ENCODE measurements around the gene CRIM1. TPM values are rescaled to one million over a fixed set of nuclear protein-coding genes. Genes with fewer than 3 reads are reported as not detected.

The CRIM1 gene
- total RNA-seq, 8 experiments from 2014 or later, result 15.1 to 61.1 (median 24.3) TPM

- ATAC-seq (replicated peaks in 6 of 8), result peak in 3 of 8 experiments; percentile 77 to 91 (median 82)
- no peaks in the 10 kb centered on the region for H3K4me1 ChIP-seq (replicated peaks in 1 of 2)
- 5 to 100% (median 76%) methylated on average over 2 to 4 of the region's 4 CpGs for WGBS, 10 experiments
- H3K4me3 ChIP-seq, result no peak overlapping the region
- H3K27ac ChIP-seq, result no peak overlapping the region
- in situ Hi-C loops (cut with MboI; ENCODE audit: low pct_unique_long_range_greater_than_20kb in 2 of 9, low sequenced_read_pairs in 9 of 9, unreplicated experiment in 9 of 9), result loop anchor here in 1 of 9 experiments (25.0 kb wide), 1 partner anchor 116 kb away; the partner anchor contains the start of gene CRIM1
Measured at GRCh38 chr2:36478332-36478738, 122.8 kb downstream of the CRIM1 start.

- WGBS, 10 experiments, result 17 to 100% (median 78%) methylated on average over 1 to 4 of the region's 4 CpGs; no CpG with 5 or more reads in 2 of the 10 experiments
- H3K4me3 ChIP-seq, result no peak overlapping the region
- no peak for ATAC-seq (replicated peaks in 6 of 8)
- no peaks in the 10 kb centered on the region for H3K4me1 ChIP-seq (replicated peaks in 1 of 2)
- no peak overlapping the region for H3K27ac ChIP-seq
- in situ Hi-C loops (cut with MboI; ENCODE audit: low pct_unique_long_range_greater_than_20kb in 2 of 9, low sequenced_read_pairs in 9 of 9, unreplicated experiment in 9 of 9), result loop anchor here in 1 of 9 experiments (25.0 kb wide), 1 partner anchor 117 kb away; the partner anchor contains the start of gene CRIM1
Measured at GRCh38 chr2:36478999-36479398, 123.4 kb downstream of the CRIM1 start.

DNA sequence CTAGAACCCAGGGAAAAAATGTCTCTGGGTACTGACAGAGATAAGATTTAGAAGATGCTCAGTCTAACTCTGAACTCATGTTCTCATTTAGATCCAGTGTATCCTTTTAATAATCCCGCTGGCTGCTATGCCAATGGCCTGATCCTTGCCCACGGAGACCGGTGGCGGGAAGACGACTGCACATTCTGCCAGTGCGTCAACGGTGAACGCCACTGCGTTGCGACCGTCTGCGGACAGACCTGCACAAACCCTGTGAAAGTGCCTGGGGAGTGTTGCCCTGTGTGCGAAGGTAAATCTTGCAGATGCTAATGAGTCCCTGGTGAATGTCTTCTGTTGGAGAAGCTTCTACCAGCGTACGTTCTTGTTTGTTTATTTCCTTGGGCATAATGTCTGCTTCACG lies 123.8 kb downstream of the CRIM1 start:
- Histone ChIP-seq H3K4me1 (replicated peaks in 1 of 2) (no peaks in the 10 kb centered on the region), H3K27ac (no peak overlapping the region), H3K4me3 (no peak overlapping the region)
- ATAC-seq (replicated peaks in 6 of 8), result no peak
- 6 to 100% (median 94%) methylated on average over 1 to 15 of the region's 16 CpGs; no CpG with 5 or more reads in 5 of the 10 experiments for WGBS, 10 experiments
- in situ Hi-C loops (cut with MboI; ENCODE audit: low pct_unique_long_range_greater_than_20kb in 2 of 9, low sequenced_read_pairs in 9 of 9, unreplicated experiment in 9 of 9), result loop anchor here in 1 of 9 experiments (25.0 kb wide), 1 partner anchor 117 kb away; the partner anchor contains the start of gene CRIM1

DNA sequence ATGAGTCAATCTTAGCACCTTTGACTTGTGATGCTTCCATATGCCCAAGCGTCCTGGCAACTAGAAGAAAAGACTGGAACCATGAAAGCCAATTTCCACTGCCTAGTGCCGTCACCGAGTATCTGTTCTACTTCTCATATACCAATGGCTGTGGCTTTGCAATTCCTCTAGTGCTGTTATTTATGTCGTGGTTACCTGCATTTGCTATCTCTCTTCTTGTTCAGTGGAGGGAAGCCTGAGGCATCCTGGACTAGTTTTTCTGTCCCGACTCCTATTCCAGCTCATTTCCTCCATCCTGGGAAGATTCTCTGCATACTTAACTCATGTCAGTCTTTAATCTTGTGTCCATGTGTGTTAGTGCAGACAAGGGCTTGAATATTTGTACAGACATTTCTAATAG lies 124.5 kb downstream of the CRIM1 start:
- WGBS, 10 experiments, result 10 to 100% (median 88%) methylated on average over 1 to 5 of the region's 5 CpGs; no CpG with 5 or more reads in 2 of the 10 experiments
- no peaks in the 10 kb centered on the region for H3K4me1 ChIP-seq (replicated peaks in 1 of 2)
- in situ Hi-C loops (cut with MboI; ENCODE audit: low pct_unique_long_range_greater_than_20kb in 2 of 9, low sequenced_read_pairs in 9 of 9, unreplicated experiment in 9 of 9), result loop anchor here in 1 of 9 experiments (25.0 kb wide), 1 partner anchor 118 kb away; the partner anchor contains the start of gene CRIM1
- H3K27ac ChIP-seq, result no peak overlapping the region
- no peak overlapping the region for H3K4me3 ChIP-seq
- peak in 1 of 8 experiments; percentile 45 for ATAC-seq (replicated peaks in 6 of 8)

- WGBS, 10 experiments, result 0 to 100% (median 85%) methylated on average over 1 to 2 of the region's 2 CpGs; no CpG with 5 or more reads in 3 of the 10 experiments
- H3K27ac ChIP-seq, result no peak overlapping the region
- no peaks in the 10 kb centered on the region for H3K4me1 ChIP-seq (replicated peaks in 1 of 2)
- in situ Hi-C loops (cut with MboI; ENCODE audit: low pct_unique_long_range_greater_than_20kb in 2 of 9, low sequenced_read_pairs in 9 of 9, unreplicated experiment in 9 of 9), result loop anchor here in 1 of 9 experiments (25.0 kb wide), 1 partner anchor 118 kb away; the partner anchor contains the start of gene CRIM1
- peak in 3 of 8 experiments; percentile 6 to 54 (median 36) for ATAC-seq (replicated peaks in 6 of 8)
- H3K4me3 ChIP-seq, result no peak overlapping the region
Measured at GRCh38 chr2:36480636-36481035, 125.1 kb downstream of the CRIM1 start.

DNA sequence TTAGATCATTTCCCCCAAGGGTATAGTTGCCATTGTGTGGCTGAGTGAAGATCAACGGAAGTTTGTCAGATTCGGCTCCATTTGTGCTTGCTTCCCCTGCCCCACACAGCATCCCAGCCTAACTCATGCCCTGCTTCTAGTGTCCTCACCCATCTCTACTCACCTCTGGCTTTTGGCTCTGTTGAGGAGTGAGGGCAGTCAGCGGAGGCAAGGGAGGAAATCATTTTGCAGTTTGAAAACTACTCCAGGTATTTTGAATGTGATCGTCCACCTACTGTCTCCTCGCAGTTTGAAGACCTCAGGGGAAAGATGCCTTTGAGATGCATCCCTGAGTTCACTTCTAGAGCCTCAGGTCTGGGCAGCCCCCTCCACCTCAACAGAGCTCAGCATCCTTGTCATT lies 126.1 kb downstream of the CRIM1 start:
- in situ Hi-C loops (cut with MboI; ENCODE audit: low pct_unique_long_range_greater_than_20kb in 2 of 9, low sequenced_read_pairs in 9 of 9, unreplicated experiment in 9 of 9), result loop anchor here in 1 of 9 experiments (25.0 kb wide), 1 partner anchor 119 kb away; the partner anchor contains the start of gene CRIM1
- ATAC-seq (replicated peaks in 6 of 8), result no peak
- Histone ChIP-seq H3K4me3 (no peak overlapping the region), H3K4me1 (replicated peaks in 1 of 2) (no peaks in the 10 kb centered on the region), H3K27ac (no peak overlapping the region)
- 88 to 100% (median 98%) methylated on average over 1 to 5 of the region's 5 CpGs; no CpG with 5 or more reads in 2 of the 10 experiments for WGBS, 10 experiments

- 80 to 100% (median 96%) methylated on average over 1 to 4 of the region's 4 CpGs for WGBS, 10 experiments
- no peak overlapping the region for H3K27ac ChIP-seq
- H3K4me3 ChIP-seq, result no peak overlapping the region
- no peak for ATAC-seq (replicated peaks in 6 of 8)
- H3K4me1 ChIP-seq (replicated peaks in 1 of 2), result no peaks in the 10 kb centered on the region
- in situ Hi-C loops (cut with MboI; ENCODE audit: low pct_unique_long_range_greater_than_20kb in 2 of 9, low sequenced_read_pairs in 9 of 9, unreplicated experiment in 9 of 9), result loop anchor here in 1 of 9 experiments (25.0 kb wide), 1 partner anchor 120 kb away; the partner anchor contains the start of gene CRIM1
Measured at GRCh38 chr2:36482576-36483214, 127.1 kb downstream of the CRIM1 start.

GRCh38 chr2:36483290-36483689 lies 127.7 kb downstream of the CRIM1 start:
- Histone ChIP-seq H3K4me3 (no peak overlapping the region), H3K4me1 (replicated peaks in 1 of 2) (no peaks in the 10 kb centered on the region), H3K27ac (no peak overlapping the region)
- in situ Hi-C loops (cut with MboI; ENCODE audit: low pct_unique_long_range_greater_than_20kb in 2 of 9, low sequenced_read_pairs in 9 of 9, unreplicated experiment in 9 of 9), result loop anchor here in 1 of 9 experiments (25.0 kb wide), 1 partner anchor 121 kb away; the partner anchor contains the start of gene CRIM1
- 90 to 100% (median 100%) methylated on average over 1 to 4 of the region's 4 CpGs; no CpG with 5 or more reads in 1 of the 10 experiments for WGBS, 10 experiments
- no peak for ATAC-seq (replicated peaks in 6 of 8)

GRCh38 chr2:36484454-36484853 lies 128.9 kb downstream of the CRIM1 start:
- in situ Hi-C loops (cut with MboI; ENCODE audit: low pct_unique_long_range_greater_than_20kb in 2 of 9, low sequenced_read_pairs in 9 of 9, unreplicated experiment in 9 of 9), result loop anchor here in 1 of 9 experiments (25.0 kb wide), 1 partner anchor 122 kb away; the partner anchor contains the start of gene CRIM1
- Histone ChIP-seq H3K4me3 (no peak overlapping the region), H3K27ac (no peak overlapping the region), H3K4me1 (replicated peaks in 1 of 2) (no peaks in the 10 kb centered on the region)
- 89 to 100% (median 95%) methylated on average over 1 to 4 of the region's 4 CpGs; no CpG with 5 or more reads in 4 of the 10 experiments for WGBS, 10 experiments
- ATAC-seq (replicated peaks in 6 of 8), result no peak

- peak in 3 of 8 experiments; percentile 55 to 59 (median 59) for ATAC-seq (replicated peaks in 6 of 8)
- Histone ChIP-seq H3K4me1 (replicated peaks in 1 of 2) (no peaks in the 10 kb centered on the region), H3K4me3 (no peak overlapping the region), H3K27ac (no peak overlapping the region)
- in situ Hi-C loops (cut with MboI; ENCODE audit: low pct_unique_long_range_greater_than_20kb in 2 of 9, low sequenced_read_pairs in 9 of 9, unreplicated experiment in 9 of 9), result loop anchor here in 1 of 9 experiments (25.0 kb wide), 1 partner anchor 123 kb away; the partner anchor contains the start of gene CRIM1
- 0 to 95% (median 83%) methylated on average over 1 to 4 of the region's 4 CpGs for WGBS, 10 experiments
Measured at GRCh38 chr2:36485521-36485920, 129.9 kb downstream of the CRIM1 start.

DNA sequence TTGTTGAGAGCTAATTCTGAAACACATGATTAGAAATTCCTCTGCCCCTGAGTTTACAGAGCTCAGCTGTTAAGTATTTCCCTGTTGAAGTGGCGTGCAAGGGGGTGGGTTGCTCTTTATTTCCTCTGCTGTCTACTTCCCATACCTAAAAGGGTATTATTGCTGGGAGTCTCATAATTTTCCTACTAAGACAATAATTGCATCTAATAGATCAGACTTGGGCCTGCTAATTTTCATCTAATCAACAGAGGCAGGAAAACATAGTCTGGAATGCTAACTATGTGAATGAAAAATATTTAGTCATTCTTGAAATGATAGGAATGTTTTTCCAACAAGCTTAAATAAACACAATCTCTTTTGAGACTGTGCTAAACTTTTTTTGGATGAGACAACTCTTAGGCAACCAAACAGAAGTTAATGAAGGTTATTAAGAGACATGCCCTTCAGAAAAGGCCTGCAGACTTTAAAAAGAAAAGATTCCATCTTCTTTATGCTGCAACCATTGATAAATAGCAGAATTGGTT lies 131.0 kb downstream of the CRIM1 start:
- in situ Hi-C loops (cut with MboI; ENCODE audit: low pct_unique_long_range_greater_than_20kb in 2 of 9, low sequenced_read_pairs in 9 of 9, unreplicated experiment in 9 of 9), result loop anchor here in 1 of 9 experiments (25.0 kb wide), 1 partner anchor 124 kb away; the partner anchor contains the start of gene CRIM1
- WGBS, 10 experiments, result 91 to 100% (median 92%) methylated on average over 1 of the region's 1 CpG; no CpG with 5 or more reads in 7 of the 10 experiments
- no peaks in the 10 kb centered on the region for H3K4me1 ChIP-seq (replicated peaks in 1 of 2)
- no peak overlapping the region for H3K27ac ChIP-seq
- ATAC-seq (replicated peaks in 6 of 8), result peak in 3 of 8 experiments; percentile 16 to 63 (median 27)
- H3K4me3 ChIP-seq, result no peak overlapping the region

GRCh38 chr2:36487947-36488346 lies 132.4 kb downstream of the CRIM1 start:
- 89 to 100% (median 97%) methylated on average over 1 to 4 of the region's 4 CpGs; no CpG with 5 or more reads in 1 of the 10 experiments for WGBS, 10 experiments
- in situ Hi-C loops (cut with MboI; ENCODE audit: low pct_unique_long_range_greater_than_20kb in 2 of 9, low sequenced_read_pairs in 9 of 9, unreplicated experiment in 9 of 9), result loop anchor here in 1 of 9 experiments (25.0 kb wide), 1 partner anchor 126 kb away; the partner anchor contains the start of gene CRIM1
- H3K27ac ChIP-seq, result no peak overlapping the region
- no peak for ATAC-seq (replicated peaks in 6 of 8)
- no peak overlapping the region for H3K4me3 ChIP-seq
- no peaks in the 10 kb centered on the region for H3K4me1 ChIP-seq (replicated peaks in 1 of 2)

All from motor neuron (in vitro differentiated cells).